Peyer's patch (tissue), 4 donors: ENCODE data around the gene MICAL3. TPM values are rescaled to one million over a fixed set of nuclear protein-coding genes. Genes with fewer than 3 reads are reported as not detected.

Experiments used
- DNase-seq, 3 donors: peaks; one replicate each; pipeline ENCODE4 v3.0.0-alpha.2; 2017 to 2019
- H3K27ac ChIP-seq, 4 donors: fragments of 200-600 bp; sonication (generic); one replicate each; pipeline ENCODE4 v1.5.1; 2016 to 2019
- H3K27me3 ChIP-seq, 2 donors: fragments of 200-600 bp; sonication (generic); one replicate each; pipeline ENCODE4 v1.5.1; 2019
- H3K36me3 ChIP-seq, 3 donors: fragments of 200-600 bp; sonication (generic); one replicate each; pipeline ENCODE4 v1.5.1; 2016 to 2019
- H3K4me1 ChIP-seq, 4 donors: fragments of 200-600 bp; sonication (generic); one replicate each; pipeline ENCODE4 v1.5.1; 2016 to 2019
- H3K4me3 ChIP-seq, 4 donors: fragments of 200-600 bp; sonication (generic); 1 replicate in 3 of 4; 2 replicates in 1 of 4; pipeline ENCODE4 v1.5.1; 2016 to 2019; ENCODE audit warnings: mild to moderate bottlenecking in 1 of 4
- H3K9me3 ChIP-seq, 4 donors: fragments of 200-600 bp; sonication (generic); one replicate each; pipeline ENCODE4 v1.5.1; 2016 to 2019; ENCODE audit warnings: mild to moderate bottlenecking in 1 of 4
- CTCF ChIP-seq, 6 experiments: fragments of 450-650 bp in 4 of 6; fragments of 200-600 bp in 2 of 6; sonication (generic) in 1 of 6; IDR thresholded peaks; one replicate each; pipeline ENCODE4 v1.5.1; 2017 to 2019; ENCODE audit warnings: antibody characterized with exemption in 6 of 6, mild to moderate bottlenecking in 3 of 6, moderate library complexity in 1 of 6
- POLR2A ChIP-seq, 2 donors: fragments of 450-650 bp; IDR thresholded peaks; one replicate each; pipeline ENCODE4 v1.5.1; 2017; ENCODE audit warnings: antibody characterized with exemption in 2 of 2, mild to moderate bottlenecking in 2 of 2, moderate library complexity in 2 of 2
- total RNA-seq, 4 donors: library from RNA; depleted of rRNA; stranded (reverse); fragments of >200 nt; gene quantifications; one replicate each; pipeline ENCODE4 v1.1.0, GENCODE V29; 2016

Gene MICAL3
- total RNA-seq, 4 donors from 2014 or later = 68.5 to 99.1 (median 88.7) TPM

DNA sequence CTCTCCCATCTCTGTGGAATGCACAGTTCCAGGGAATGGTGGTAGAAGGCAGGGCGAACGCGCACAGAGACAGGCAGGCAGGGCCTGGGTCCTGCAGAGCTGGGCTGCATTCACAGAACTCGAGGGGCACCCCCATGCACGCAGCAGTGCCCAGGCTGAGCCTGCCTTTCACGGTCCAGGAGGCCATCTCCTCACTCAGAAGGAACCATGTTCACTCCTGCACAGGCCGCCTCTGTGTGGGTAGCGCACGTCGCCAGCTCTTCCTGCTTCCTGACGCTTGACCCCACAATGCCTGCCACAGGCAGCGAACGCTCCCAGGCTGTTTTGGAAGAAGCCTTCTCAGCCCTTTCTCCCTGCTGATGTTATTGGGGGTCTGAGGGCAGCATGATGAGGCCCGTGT lies 151.2 kb downstream of the MICAL3 start:
- H3K36me3 ChIP-seq = peaks cover 0 to 49% (median 0%) of the 10 kb centered on the region in 3 donors
- H3K4me3 ChIP-seq = no peak overlapping the region
- TF ChIP-seq CTCF (IDR thresholded peaks at IDR 0.05) = no peak
- TF ChIP-seq POLR2A (IDR thresholded peaks at IDR 0.05) = no peak
- H3K4me1 ChIP-seq = peaks cover 0 to 36% (median 8%) of the 10 kb centered on the region in 4 donors
- DNase-seq = no peak
- no peaks in the 10 kb centered on the region for H3K9me3 ChIP-seq
- no peak overlapping the region for H3K27ac ChIP-seq
- H3K27me3 ChIP-seq = no peaks in the 10 kb centered on the region

- DNase-seq = no peak
- Histone ChIP-seq H3K4me1 (peaks cover 0 to 43% (median 8%) of the 10 kb centered on the region in 4 donors), H3K27ac (no peak overlapping the region), H3K36me3 (peaks cover 0 to 49% (median 0%) of the 10 kb centered on the region in 3 donors), H3K4me3 (no peak overlapping the region), H3K27me3 (no peaks in the 10 kb centered on the region), H3K9me3 (no peaks in the 10 kb centered on the region)
- TF ChIP-seq POLR2A (IDR thresholded peaks at IDR 0.05) (no peak), CTCF (IDR thresholded peaks at IDR 0.05) (no peak)
These were observed 151.9 kb downstream of the MICAL3 start for GRCh38 chr22:17872471-17872870.

DNA sequence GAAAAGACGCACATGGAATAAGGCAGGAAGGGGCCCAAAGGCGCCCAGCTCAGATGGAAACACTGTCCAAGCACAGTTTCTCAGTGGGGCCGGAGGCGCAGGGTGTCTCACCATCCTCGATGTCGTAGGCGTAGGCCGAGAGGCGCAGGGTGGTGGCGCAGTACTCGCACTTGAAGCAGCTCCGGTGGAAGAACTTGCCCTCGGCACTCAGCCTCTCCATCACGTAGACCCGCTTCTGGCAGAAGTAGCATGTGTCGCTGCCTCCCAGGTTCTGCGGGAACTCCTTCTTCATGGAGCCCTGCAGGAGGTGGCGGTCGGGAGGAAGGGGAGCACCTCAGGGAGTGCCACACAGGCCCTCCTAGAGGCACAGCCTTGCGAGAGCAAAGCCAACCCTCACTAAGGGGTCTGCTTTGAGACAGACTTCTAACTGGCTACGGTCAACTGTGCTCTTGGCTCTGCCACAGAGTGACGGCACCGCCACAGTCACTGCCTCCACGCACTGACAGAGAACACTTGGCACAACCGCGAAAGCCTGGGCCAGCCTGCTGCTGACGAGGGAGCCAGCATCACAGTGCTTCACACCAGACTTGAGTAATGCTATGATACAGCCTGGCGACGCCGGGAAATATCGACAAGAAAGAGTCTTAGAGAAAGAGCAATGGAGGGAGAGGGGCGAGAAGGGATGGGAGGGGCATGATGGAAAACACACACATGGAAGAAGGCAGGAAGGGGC lies 152.5 kb downstream of the MICAL3 start:
- Histone ChIP-seq H3K4me3 (no peak overlapping the region), H3K36me3 (peaks cover 0 to 49% (median 0%) of the 10 kb centered on the region in 3 donors), H3K9me3 (no peaks in the 10 kb centered on the region), H3K27me3 (no peaks in the 10 kb centered on the region), H3K4me1 (peaks cover 0 to 47% (median 8%) of the 10 kb centered on the region in 4 donors), H3K27ac (peak overlapping the region in 3 of 4 donors; percentile 7 to 91 (median 89))
- no peak for TF ChIP-seq CTCF (IDR thresholded peaks at IDR 0.05)
- TF ChIP-seq POLR2A (IDR thresholded peaks at IDR 0.05) = no peak
- DNase-seq = no peak

- Histone ChIP-seq H3K27ac (peak overlapping the region in 3 of 4 donors; percentile 70 to 91 (median 89)), H3K27me3 (no peaks in the 10 kb centered on the region), H3K4me3 (no peak overlapping the region), H3K4me1 (peaks cover 0 to 57% (median 8%) of the 10 kb centered on the region in 4 donors), H3K9me3 (no peaks in the 10 kb centered on the region), H3K36me3 (peaks cover 0 to 58% (median 0%) of the 10 kb centered on the region in 3 donors)
- peak in 2 of 3 donors; percentile 68 to 74 for DNase-seq
- TF ChIP-seq CTCF (IDR thresholded peaks at IDR 0.05) = no peak
- TF ChIP-seq POLR2A (IDR thresholded peaks at IDR 0.05) = peak in 1 of 2 donors; percentile 7
These were observed 154.0 kb downstream of the MICAL3 start for GRCh38 chr22:17870407-17870806.

DNA sequence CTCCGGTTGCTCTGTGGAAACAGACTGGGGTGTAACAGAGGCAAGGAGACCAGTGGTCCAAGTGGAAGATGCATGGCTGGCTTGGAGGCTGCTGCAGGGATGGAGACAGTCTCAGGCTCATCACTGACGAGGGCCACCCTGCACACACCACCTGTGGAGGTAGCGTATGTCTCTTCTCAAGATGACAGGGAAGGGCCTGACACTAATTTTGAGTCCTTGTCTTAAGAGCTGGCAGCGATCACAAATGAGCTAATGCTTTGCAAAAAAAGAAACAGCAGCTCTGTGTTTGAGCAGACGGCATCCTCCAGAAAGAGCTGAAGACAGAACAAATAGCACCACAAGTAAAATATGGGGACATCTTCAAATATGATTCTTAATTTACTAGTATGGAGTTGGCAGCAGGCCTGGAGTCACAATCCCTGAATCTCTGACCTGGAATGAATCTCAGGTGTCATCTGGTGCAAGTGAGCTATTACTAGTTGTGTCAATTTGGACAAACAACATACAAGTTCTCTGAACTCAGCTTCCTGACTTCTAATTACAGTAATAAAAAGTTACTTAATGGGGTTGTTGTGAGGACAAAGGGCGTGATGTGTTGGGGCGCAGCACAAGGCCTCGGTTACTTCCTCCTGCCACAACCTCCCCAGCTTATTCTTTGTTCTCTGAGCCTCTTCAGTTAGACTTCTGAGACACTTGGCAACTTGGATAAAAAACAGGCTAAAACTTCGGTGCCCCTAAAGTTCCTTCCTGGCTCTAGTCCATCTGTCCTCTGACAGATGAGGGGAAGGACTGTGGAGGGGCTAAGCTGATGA lies 154.9 kb downstream of the MICAL3 start:
- TF ChIP-seq CTCF (IDR thresholded peaks at IDR 0.05) = peak in 1 of 6 experiments; percentile 11
- TF ChIP-seq POLR2A (IDR thresholded peaks at IDR 0.05) = peak; percentile 54 to 56
- H3K27me3 ChIP-seq = no peaks in the 10 kb centered on the region
- H3K4me1 ChIP-seq = peaks cover 0 to 60% (median 8%) of the 10 kb centered on the region in 4 donors
- H3K27ac ChIP-seq = peak overlapping the region in 3 of 4 donors; percentile 70 to 91 (median 89)
- H3K4me3 ChIP-seq = no peak overlapping the region
- peaks cover 0 to 59% (median 0%) of the 10 kb centered on the region in 3 donors for H3K36me3 ChIP-seq
- DNase-seq = peak in 1 of 3 donors; percentile 73
- no peaks in the 10 kb centered on the region for H3K9me3 ChIP-seq
